Measurements from ENCODE around the gene ELMO1.

DNA sequence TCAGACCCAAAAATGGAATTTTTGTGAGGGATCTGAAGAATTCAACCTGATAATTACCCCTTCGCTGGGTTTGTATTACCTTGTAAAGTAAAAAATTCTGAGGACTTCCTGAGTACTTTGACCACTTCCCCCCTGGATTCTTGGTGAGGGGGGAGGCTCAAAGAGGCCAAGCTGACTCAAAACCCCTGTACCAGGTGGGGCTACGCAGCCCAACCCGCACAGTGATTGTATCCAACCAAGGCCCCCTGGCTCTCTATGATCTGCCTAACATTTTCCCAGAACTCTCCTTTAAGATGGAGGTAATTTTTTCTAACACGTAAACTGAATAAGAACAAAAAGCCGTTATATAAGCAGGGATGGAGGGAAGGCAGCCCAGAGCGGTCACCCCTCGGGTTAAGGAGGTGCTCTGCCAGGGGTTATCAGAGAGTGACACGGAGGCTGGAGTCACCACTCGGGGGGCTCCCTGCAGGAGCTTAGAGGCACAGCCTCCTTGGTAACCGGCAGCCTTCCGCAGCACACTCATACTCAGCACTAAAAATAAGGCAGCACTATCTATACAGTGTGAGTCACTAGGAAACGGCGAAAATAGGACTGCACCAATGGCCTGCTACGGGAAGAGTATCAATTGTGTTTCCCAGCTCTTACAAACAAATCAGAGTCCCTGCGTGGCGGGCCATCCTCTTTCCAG, 255.4 kb downstream of the ELMO1 start:
- TF ChIP-seq, protein P1, sequence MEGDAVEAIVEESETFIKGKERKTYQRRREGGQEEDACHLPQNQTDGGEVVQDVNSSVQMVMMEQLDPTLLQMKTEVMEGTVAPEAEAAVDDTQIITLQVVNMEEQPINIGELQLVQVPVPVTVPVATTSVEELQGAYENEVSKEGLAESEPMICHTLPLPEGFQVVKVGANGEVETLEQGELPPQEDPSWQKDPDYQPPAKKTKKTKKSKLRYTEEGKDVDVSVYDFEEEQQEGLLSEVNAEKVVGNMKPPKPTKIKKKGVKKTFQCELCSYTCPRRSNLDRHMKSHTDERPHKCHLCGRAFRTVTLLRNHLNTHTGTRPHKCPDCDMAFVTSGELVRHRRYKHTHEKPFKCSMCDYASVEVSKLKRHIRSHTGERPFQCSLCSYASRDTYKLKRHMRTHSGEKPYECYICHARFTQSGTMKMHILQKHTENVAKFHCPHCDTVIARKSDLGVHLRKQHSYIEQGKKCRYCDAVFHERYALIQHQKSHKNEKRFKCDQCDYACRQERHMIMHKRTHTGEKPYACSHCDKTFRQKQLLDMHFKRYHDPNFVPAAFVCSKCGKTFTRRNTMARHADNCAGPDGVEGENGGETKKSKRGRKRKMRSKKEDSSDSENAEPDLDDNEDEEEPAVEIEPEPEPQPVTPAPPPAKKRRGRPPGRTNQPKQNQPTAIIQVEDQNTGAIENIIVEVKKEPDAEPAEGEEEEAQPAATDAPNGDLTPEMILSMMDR (IDR thresholded peaks at IDR 0.05 in 2 of 3, conservative IDR thresholded peaks at IDR 0.05 in 1 of 3; ENCODE audit: borderline replicate concordance in 1 of 3, insufficient read depth in 1 of 3, low read depth in 2 of 3, low read length in 2 of 3): no peak
- TF ChIP-seq POLR2A (IDR thresholded peaks at IDR 0.05; ENCODE audit: borderline replicate concordance, extremely low read depth, insufficient read depth, insufficient read length) (no peak), YY1 (IDR thresholded peaks at IDR 0.05; ENCODE audit: extremely low read depth, insufficient replicate concordance, low read depth, low read length) (no peak), EZH2 (IDR thresholded peaks at IDR 0.05) (no peak), ZFX (IDR thresholded peaks at IDR 0.05) (no peak), SP1 (IDR thresholded peaks at IDR 0.05; ENCODE audit: low read depth) (no peak), RAD21 (IDR thresholded peaks at IDR 0.05; ENCODE audit: low read depth) (no peak), SIN3A (IDR thresholded peaks at IDR 0.05; ENCODE audit: low read depth) (no peak), JUND (IDR thresholded peaks at IDR 0.05) (no peak), POLR2AphosphoS5 (IDR thresholded peaks at IDR 0.05; ENCODE audit: low read depth, low read length) (no peak), ZNF274 (IDR thresholded peaks at IDR 0.05; ENCODE audit: low read depth, low read length) (no peak)
- TF ChIP-seq, protein P2, sequence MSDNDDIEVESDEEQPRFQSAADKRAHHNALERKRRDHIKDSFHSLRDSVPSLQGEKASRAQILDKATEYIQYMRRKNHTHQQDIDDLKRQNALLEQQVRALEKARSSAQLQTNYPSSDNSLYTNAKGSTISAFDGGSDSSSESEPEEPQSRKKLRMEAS (IDR thresholded peaks at IDR 0.05): no peak
- TF ChIP-seq, protein P3, sequence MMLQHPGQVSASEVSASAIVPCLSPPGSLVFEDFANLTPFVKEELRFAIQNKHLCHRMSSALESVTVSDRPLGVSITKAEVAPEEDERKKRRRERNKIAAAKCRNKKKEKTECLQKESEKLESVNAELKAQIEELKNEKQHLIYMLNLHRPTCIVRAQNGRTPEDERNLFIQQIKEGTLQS (IDR thresholded peaks at IDR 0.05): no peak
